Kidney epithelial cell (primary cell): ENCODE data around the gene FAM83C. TPM values are rescaled to one million over a fixed set of nuclear protein-coding genes. Genes with fewer than 3 reads are reported as not detected.
"Not testable (repeated sequence)": the region's sequence is repeated elsewhere in the genome, so short reads cannot be mapped to it uniquely, and the experiment has no call there.

Experiments
- DNase-seq: peaks from one replicate; pipeline ENCODE4 v3.0.0-alpha.2; 2010; ENCODE audit warnings: low read depth
- H3K27me3 ChIP-seq: 2 replicates; pipeline ENCODE4 v1.6.0; 2011; ENCODE audit warnings: low read length; ENCODE audit not compliant: control insufficient read depth, insufficient read depth
- H3K36me3 ChIP-seq: 2 replicates; pipeline ENCODE4 v1.5.1; 2011; ENCODE audit warnings: low read length; ENCODE audit not compliant: control insufficient read depth, insufficient read depth
- H3K4me3 ChIP-seq: 2 replicates; pipeline ENCODE4 v1.5.1; 2011; ENCODE audit warnings: low read depth, mild to moderate bottlenecking, control low read depth, low read length
- total RNA-seq: library from RNA; depleted of rRNA; stranded (reverse); fragments of >200 nt; gene quantifications from 2 replicates; pipeline ENCODE4 v1.2.3, GENCODE V29; 2015
- TF ChIP-seq, protein P1 (sequence below): IDR thresholded peaks from 2 replicates; pipeline ENCODE4 v1.5.1; 2011; ENCODE audit warnings: mild to moderate bottlenecking, moderate library complexity, low read length, control low read depth, inconsistent platforms; ENCODE audit not compliant: insufficient read depth, poor library complexity, severe bottlenecking

The FAM83C gene
- total RNA-seq, 1 donor from 2014 or later = not detected

DNA sequence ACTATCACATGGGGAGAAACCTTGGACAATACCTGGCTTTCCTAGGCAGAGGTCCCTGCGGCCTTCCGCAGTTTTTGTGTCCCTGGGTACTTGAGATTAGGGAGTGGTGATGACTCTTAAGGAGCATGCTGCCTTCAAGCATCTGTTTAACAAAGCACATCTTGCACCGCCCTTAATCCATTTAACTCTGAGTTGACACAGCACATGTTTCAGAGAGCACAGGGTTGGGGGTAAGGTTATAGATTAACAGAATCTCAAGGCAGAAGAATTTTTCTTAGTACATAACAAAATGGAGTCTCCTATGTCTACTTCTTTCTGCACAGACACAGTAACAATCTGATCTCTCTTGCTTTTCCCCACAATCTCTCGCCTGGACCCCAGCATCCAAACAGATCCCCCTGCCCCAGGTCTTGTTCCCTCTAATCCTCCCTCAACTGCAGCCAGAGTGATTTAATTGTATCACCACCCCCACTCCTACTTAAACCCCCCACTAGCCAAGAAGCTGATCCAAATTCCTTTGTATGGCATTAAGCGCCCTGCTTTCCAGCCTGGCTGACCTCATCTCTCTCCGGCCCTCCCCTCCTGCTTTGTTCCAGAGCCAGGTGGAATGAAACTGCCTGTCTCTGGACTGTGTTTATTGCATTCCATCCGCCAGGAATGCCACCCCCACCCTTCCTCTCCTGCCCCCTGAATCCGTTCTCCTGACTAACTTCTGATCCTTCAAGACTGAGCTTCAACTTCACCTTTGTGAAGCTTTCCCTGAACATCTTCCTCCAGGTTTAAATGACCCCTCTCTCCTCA lies 29.3 kb downstream of the FAM83C start:
- TF ChIP-seq, protein P1, sequence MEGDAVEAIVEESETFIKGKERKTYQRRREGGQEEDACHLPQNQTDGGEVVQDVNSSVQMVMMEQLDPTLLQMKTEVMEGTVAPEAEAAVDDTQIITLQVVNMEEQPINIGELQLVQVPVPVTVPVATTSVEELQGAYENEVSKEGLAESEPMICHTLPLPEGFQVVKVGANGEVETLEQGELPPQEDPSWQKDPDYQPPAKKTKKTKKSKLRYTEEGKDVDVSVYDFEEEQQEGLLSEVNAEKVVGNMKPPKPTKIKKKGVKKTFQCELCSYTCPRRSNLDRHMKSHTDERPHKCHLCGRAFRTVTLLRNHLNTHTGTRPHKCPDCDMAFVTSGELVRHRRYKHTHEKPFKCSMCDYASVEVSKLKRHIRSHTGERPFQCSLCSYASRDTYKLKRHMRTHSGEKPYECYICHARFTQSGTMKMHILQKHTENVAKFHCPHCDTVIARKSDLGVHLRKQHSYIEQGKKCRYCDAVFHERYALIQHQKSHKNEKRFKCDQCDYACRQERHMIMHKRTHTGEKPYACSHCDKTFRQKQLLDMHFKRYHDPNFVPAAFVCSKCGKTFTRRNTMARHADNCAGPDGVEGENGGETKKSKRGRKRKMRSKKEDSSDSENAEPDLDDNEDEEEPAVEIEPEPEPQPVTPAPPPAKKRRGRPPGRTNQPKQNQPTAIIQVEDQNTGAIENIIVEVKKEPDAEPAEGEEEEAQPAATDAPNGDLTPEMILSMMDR = peak; percentile 29
- H3K4me3 ChIP-seq = not testable (repeated sequence)

DNA sequence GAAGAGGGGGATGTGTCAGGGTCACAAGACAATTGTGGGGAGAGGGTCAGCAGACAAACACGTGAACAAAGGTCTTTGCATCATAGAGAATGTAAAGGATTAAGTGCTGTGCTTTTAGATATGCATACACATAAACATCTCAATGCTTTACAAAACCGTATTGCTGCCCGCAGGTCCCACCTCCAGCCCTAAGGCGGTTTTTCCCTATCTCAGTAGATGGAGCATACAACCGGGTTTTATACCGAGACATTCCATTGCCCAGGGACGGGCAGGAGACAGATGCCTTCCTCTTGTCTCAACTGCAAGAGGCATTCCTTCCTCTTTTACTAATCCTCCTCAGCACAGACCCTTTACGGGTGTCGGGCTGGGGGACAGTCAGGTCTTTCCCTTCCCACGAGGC lies 29.9 kb downstream of the FAM83C start:
- DNase-seq, H3K36me3 ChIP-seq, H3K27me3 ChIP-seq, H3K4me3 ChIP-seq: not testable (repeated sequence)

More for the DNA sequence above, 29.3 kb downstream of the FAM83C start:
- peak; percentile 89 for DNase-seq
- H3K27me3 ChIP-seq, H3K36me3 ChIP-seq: not testable (repeated sequence)

DNA sequence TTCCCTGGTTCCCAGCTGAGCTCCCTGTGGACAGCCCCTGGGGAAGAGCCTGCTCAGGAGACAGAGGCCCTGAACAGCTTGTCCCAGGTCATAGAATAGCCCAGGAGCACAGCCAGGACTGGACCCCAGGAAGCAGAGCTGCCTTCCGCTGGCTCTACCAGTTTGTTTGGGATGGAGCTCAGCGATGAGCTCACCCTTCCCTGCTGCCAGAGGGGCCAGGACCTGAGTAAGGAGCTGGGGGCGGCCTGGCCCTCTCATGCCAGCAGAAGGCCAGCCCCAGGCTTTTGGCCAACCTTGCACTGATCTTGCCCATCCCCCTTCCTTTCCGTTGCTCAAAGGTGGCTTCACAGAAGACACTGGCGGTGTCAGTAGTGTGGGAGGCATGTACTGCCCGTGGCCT lies 31.8 kb downstream of the FAM83C start:
- Histone ChIP-seq H3K4me3 (no peak overlapping the region), H3K36me3 (no peaks in the 10 kb centered on the region), H3K27me3 (no peaks in the 10 kb centered on the region)
- no peak for DNase-seq
- TF ChIP-seq, protein P1 = no peak

DNA sequence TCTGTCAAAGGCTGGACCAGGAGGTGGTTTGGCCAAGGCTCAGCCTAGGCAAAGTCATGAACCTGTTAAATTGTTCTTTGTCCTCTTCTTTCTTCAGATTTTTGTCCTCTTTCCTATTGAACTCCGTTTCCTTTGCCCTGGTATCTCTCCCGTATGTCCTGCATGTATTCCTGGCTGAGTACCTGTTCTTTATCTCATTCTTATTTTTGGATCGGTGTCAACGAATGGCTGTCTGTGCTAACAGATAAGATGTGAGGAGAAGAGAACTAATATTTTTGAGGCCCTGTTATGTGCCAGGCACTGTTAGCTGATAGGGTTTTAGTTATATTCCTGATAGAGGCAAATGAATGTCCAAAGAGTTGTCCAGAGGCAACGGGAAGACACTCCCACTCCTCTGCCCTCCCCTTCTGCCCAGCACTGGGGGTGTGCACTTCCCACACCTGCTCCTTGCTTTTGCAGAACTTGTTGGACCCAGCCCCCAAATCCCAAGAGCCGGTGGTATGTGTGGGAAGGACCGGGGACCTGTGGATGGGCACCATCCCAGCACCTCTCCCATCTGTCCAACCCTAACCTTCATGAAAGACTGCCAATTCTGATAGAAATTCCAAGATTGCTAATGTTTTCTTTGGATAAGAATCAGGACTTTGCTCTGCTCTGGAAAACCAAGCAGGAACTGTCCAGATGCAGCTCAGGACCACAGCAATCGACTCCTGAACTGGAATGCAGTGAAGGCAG lies 34.9 kb downstream of the FAM83C start:
- no peak overlapping the region for H3K4me3 ChIP-seq
- DNase-seq = no peak
- no peaks in the 10 kb centered on the region for H3K27me3 ChIP-seq
- no peaks in the 10 kb centered on the region for H3K36me3 ChIP-seq
- TF ChIP-seq, protein P1 = no peak

DNA sequence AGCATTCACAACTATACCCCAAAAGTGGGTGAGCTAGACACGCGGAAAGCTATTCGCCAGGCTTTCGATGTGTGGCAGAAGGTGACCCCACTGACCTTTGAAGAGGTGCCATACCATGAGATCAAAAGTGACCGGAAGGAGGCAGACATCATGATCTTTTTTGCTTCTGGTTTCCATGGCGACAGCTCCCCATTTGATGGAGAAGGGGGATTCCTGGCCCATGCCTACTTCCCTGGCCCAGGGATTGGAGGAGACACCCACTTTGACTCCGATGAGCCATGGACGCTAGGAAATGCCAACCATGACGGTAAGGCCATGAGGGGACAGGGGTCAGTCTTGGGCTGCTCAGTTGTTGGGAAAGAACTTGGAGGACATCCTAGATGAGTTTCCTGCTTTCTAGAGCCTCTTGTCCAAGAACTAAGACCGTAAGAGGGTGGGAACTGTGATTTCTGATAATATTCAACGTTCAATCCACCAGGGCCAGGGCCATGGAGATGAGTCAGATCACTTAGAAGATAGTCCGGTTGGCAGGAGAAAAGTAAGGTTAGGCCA lies 37.7 kb downstream of the FAM83C start:
- TF ChIP-seq, protein P1 = no peak
- Histone ChIP-seq H3K4me3 (no peak overlapping the region), H3K27me3 (no peaks in the 10 kb centered on the region), H3K36me3 (no peaks in the 10 kb centered on the region)
- no peak for DNase-seq

DNA sequence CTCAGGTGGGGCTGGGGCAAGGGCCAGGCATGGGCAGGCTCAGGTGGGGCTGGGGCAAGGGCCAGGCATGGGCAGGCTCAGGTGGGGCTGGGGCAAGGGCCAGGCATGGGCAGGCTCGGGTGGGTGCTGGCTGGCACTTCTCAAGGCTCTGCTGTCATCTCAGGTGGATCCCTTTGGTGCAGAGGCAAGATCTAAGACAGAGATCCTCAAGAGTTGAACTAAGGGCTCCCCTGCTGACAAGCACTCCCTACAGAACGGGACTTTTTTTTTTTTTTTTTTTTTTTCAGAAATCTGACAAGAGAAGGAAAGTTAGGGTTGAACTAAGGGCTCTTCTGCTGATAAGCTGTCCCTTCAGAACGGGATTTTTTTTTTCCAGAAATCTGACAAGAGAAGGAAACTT lies 39.2 kb downstream of the FAM83C start:
- Histone ChIP-seq H3K27me3 (no peaks in the 10 kb centered on the region), H3K4me3 (no peak overlapping the region), H3K36me3 (no peaks in the 10 kb centered on the region)
- no peak for DNase-seq
- TF ChIP-seq, protein P1 = no peak

DNA sequence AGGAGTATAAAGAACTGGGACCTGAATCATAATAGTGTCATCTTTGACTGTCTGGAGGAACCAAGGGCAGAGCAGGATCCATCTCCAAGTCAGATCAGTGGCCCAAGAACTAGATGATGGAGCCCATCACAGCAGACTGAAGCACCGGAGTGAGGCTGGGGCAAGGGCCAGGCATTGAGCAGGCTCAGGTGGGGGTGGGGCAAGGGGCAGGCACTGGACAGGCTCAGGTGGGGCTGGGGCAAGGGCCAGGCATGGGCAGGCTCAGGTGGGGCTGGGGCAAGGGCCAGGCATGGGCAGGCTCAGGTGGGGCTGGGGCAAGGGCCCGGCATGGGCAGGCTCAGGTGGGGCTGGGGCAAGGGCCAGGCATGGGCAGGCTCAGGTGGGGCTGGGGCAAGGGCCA lies 39.6 kb downstream of the FAM83C start:
- not testable (repeated sequence) for H3K36me3 ChIP-seq, H3K4me3 ChIP-seq, H3K27me3 ChIP-seq, DNase-seq
